Mesenchymal stem cell (in vitro differentiated cells and primary cell): ENCODE measurements around the gene ZNF568.

Source experiments
- DNase-seq: peaks from one replicate; pipeline ENCODE4 v3.0.0-alpha.2; 2013
- H2AFZ ChIP-seq: one replicate; pipeline ENCODE4 v1.6.1; 2013; ENCODE audit warnings: low read depth, mild to moderate bottlenecking, control low read depth, inconsistent platforms, low read length, moderate library complexity
- H2AK5ac ChIP-seq: 2 replicates; pipeline ENCODE4 v1.6.1; 2013; ENCODE audit warnings: low read length, moderate library complexity, mild to moderate bottlenecking, inconsistent platforms; ENCODE audit not compliant: severe bottlenecking
- H2BK120ac ChIP-seq: one replicate; pipeline ENCODE4 v1.6.1; 2013; ENCODE audit warnings: low read depth, mild to moderate bottlenecking, inconsistent platforms, low read length, moderate library complexity
- H2BK12ac ChIP-seq, 2 experiments: one replicate each; pipeline ENCODE4 v1.6.1; 2013; ENCODE audit warnings: inconsistent platforms in 2 of 2, low read length in 2 of 2, mild to moderate bottlenecking in 2 of 2, moderate library complexity in 2 of 2, control low read depth in 1 of 2
- H2BK15ac ChIP-seq: one replicate; pipeline ENCODE4 v1.6.1; 2013; ENCODE audit warnings: mild to moderate bottlenecking, low read depth, inconsistent platforms; ENCODE audit not compliant: poor library complexity, severe bottlenecking
- H2BK5ac ChIP-seq: 2 replicates; pipeline ENCODE4 v1.6.1; 2013; ENCODE audit warnings: low read depth, mild to moderate bottlenecking, low read length, control low read depth, inconsistent platforms; ENCODE audit not compliant: poor library complexity, severe bottlenecking
- H3K14ac ChIP-seq, 2 experiments: one replicate each; pipeline ENCODE4 v1.6.1; 2013; ENCODE audit warnings: inconsistent platforms in 2 of 2, low read length in 2 of 2, control low read depth in 1 of 2, mild to moderate bottlenecking in 1 of 2, moderate library complexity in 1 of 2
- H3K18ac ChIP-seq, 2 experiments: one replicate each; pipeline ENCODE4 v1.6.1; 2013; ENCODE audit warnings: inconsistent platforms in 2 of 2, low read length in 2 of 2, control low read depth in 1 of 2, low read depth in 1 of 2, mild to moderate bottlenecking in 1 of 2
- H3K23ac ChIP-seq, 2 experiments: one replicate each; pipeline ENCODE4 v1.6.1; 2013; ENCODE audit warnings: inconsistent platforms in 2 of 2, low read length in 2 of 2, mild to moderate bottlenecking in 2 of 2, moderate library complexity in 2 of 2, control low read depth in 1 of 2
- H3K27ac ChIP-seq: 2 replicates; pipeline ENCODE4 v1.5.1; 2013; ENCODE audit warnings: mild to moderate bottlenecking, moderate library complexity, low read length, control low read depth, inconsistent platforms; ENCODE audit not compliant: poor library complexity, severe bottlenecking
- H3K27me3 ChIP-seq, 2 experiments: 2 replicates each; pipeline versions ENCODE4 v1.6.1 to v1.7.0; 2013; ENCODE audit warnings: low read length in 2 of 2, mild to moderate bottlenecking in 2 of 2, moderate library complexity in 2 of 2, control low read depth in 1 of 2, inconsistent platforms in 1 of 2; ENCODE audit not compliant: control insufficient read depth in 1 of 2, insufficient read depth in 1 of 2
- H3K36me3 ChIP-seq, 2 experiments: 2 replicates each; pipeline versions ENCODE4 v1.6.1 to v1.7.0; 2013; ENCODE audit warnings: low read length in 2 of 2, control low read depth in 1 of 2, inconsistent platforms in 1 of 2, low read depth in 1 of 2, mild to moderate bottlenecking in 1 of 2; ENCODE audit not compliant: insufficient read depth in 2 of 2, control insufficient read depth in 1 of 2
- H3K4ac ChIP-seq, 2 experiments: one replicate each; pipeline ENCODE4 v1.6.1; 2013; ENCODE audit warnings: inconsistent platforms in 2 of 2, low read length in 2 of 2, mild to moderate bottlenecking in 2 of 2, moderate library complexity in 2 of 2, control low read depth in 1 of 2, low read depth in 1 of 2
- H3K4me1 ChIP-seq: 2 replicates; pipeline ENCODE4 v1.6.1; 2013; ENCODE audit warnings: low read depth, low read length, control low read depth; ENCODE audit not compliant: control insufficient read depth, insufficient read depth
- H3K4me2 ChIP-seq: 2 replicates; pipeline ENCODE4 v1.6.1; 2013; ENCODE audit warnings: low read length, mild to moderate bottlenecking, inconsistent platforms; ENCODE audit not compliant: poor library complexity, severe bottlenecking
- H3K4me3 ChIP-seq, 2 experiments: 2 replicates each; pipeline versions ENCODE4 v1.5.1 to v1.7.0; 2013; ENCODE audit warnings: low read length in 2 of 2, mild to moderate bottlenecking in 2 of 2, control low read depth in 1 of 2, low read depth in 1 of 2; ENCODE audit not compliant: insufficient read depth in 1 of 2
- H3K79me1 ChIP-seq: replicated peaks from 2 replicates; pipeline ENCODE4 v1.6.1; 2013; ENCODE audit warnings: mild to moderate bottlenecking, control low read depth, low read length, inconsistent platforms; ENCODE audit not compliant: poor library complexity, severe bottlenecking
- H3K9ac ChIP-seq: 2 replicates; pipeline ENCODE4 v1.7.0; 2013; ENCODE audit warnings: mild to moderate bottlenecking, low read length, moderate library complexity
- H3K9me3 ChIP-seq: 2 replicates; pipeline ENCODE4 v1.7.0; 2013; ENCODE audit warnings: mild to moderate bottlenecking, low read length; ENCODE audit not compliant: control insufficient read depth
- H4K8ac ChIP-seq: one replicate; pipeline ENCODE4 v1.6.1; 2013; ENCODE audit warnings: inconsistent platforms, mild to moderate bottlenecking, low read length, moderate library complexity
- H4K91ac ChIP-seq: one replicate; pipeline ENCODE4 v1.6.1; 2013; ENCODE audit warnings: mild to moderate bottlenecking, low read length, inconsistent platforms
- WGBS: methylation state at CpG from one replicate; pipeline ENCODE4 v1.1.7; 2013; ENCODE audit warnings: mixed read lengths; 5-methylcytosine and 5-hydroxymethylcytosine counted together

ZNF568 gene

DNA sequence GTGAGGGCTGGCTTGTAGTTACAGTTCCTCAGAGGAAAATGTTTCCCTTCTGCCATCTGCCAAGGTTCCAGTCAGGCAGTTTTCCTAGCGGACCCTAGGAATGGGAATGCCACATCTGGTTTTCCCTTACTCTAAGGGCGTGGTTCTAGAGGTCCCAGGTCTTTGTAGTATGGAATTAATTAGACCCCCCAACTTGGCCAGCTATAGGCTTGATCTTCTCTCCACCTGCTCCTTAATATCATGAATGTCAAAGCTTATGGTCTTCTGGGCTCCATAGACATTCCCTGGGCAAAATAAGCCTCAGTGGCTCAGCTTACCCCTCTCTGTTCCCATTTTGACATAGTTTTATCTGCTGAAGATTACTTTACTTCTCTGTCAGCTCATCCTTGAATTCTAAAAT, 70.0 kb downstream of the ZNF568 start:
- H3K27ac ChIP-seq, result no peak overlapping the region
- H3K79me1 ChIP-seq, result no peaks in the 10 kb centered on the region
- WGBS, result 49% methylated on average over 2 of the region's 2 CpGs
- H3K14ac ChIP-seq, result no peak overlapping the region
- DNase-seq, result no peak
- H2BK15ac ChIP-seq, result no peak overlapping the region
- peaks cover 0 to 2% of the 10 kb centered on the region in 2 experiments for H3K36me3 ChIP-seq
- H3K4me3 ChIP-seq, result peak overlapping the region in 1 of 2 experiments; percentile 49
- H2BK12ac ChIP-seq, result no peak overlapping the region
- H2AK5ac ChIP-seq, result no peak overlapping the region
- H3K18ac ChIP-seq, result no peak overlapping the region
- H3K4ac ChIP-seq, result no peak overlapping the region
- H3K23ac ChIP-seq, result no peak overlapping the region
- no peak overlapping the region for H4K8ac ChIP-seq
- no peak overlapping the region for H2BK5ac ChIP-seq
- H3K9me3 ChIP-seq, result peaks cover 90% of the 10 kb centered on the region
- no peak overlapping the region for H3K4me2 ChIP-seq
- H4K91ac ChIP-seq, result no peak overlapping the region
- H3K9ac ChIP-seq, result no peak overlapping the region
- no peak overlapping the region for H2BK120ac ChIP-seq
- no peaks in the 10 kb centered on the region for H3K4me1 ChIP-seq
- H2AFZ ChIP-seq, result no peak overlapping the region
- no peaks in the 10 kb centered on the region for H3K27me3 ChIP-seq

DNA sequence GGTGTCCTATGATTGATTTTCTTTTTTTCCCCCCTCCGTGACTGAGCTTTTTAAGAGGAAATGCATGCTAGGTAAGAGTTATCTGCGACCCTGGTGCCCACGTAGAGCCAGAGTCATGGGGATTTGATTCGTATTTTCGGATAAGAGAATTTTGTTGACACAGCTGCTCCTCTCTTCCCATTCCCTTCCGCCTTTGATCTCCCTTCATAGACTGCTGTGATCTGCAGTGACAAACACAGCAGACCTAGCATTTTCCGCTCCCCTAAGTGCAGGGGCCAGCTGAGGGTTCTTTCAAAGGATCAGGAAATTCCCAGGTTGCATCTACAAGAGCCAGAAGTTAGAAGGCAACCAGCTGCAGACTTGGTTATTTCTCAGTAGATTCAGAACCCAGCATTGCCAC, 70.5 kb downstream of the ZNF568 start:
- Histone ChIP-seq H4K8ac (no peak overlapping the region), H3K27me3 (no peaks in the 10 kb centered on the region), H3K18ac (no peak overlapping the region), H3K4me1 (no peaks in the 10 kb centered on the region), H2BK5ac (no peak overlapping the region), H3K23ac (no peak overlapping the region), H3K4ac (no peak overlapping the region), H3K27ac (no peak overlapping the region), H4K91ac (no peak overlapping the region), H2AK5ac (no peak overlapping the region), H3K9me3 (peaks cover 89% of the 10 kb centered on the region), H2BK12ac (no peak overlapping the region), H3K4me3 (peak overlapping the region in 1 of 2 experiments; percentile 49), H3K4me2 (no peak overlapping the region), H3K36me3 (peaks cover 0 to 4% of the 10 kb centered on the region in 2 experiments), H3K9ac (no peak overlapping the region), H3K14ac (no peak overlapping the region), H3K79me1 (no peaks in the 10 kb centered on the region), H2AFZ (no peak overlapping the region), H2BK120ac (no peak overlapping the region), H2BK15ac (no peak overlapping the region)
- WGBS, result 76% methylated on average over 7 of the region's 7 CpGs
- DNase-seq, result no peak

DNA sequence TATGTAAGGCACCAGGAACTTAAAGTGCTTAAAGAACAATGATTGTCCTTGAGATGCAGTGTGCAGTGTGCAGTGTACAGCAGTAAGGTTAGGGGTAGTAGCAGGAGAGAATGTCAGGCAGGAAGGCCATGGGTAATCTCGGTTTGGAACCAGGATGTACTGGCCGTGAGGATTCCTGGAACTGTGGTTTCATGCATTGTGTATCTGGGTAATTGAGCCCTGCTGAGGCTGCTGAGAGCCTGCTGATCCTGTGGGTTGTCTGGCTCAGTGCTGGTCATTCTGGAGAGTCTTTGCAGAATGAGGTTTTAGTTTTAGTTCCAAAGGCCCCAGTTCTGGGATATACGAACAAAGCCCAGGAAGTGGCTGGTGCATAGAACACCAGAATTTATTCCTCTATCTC, 71.0 kb downstream of the ZNF568 start:
- DNase-seq, result no peak
- H3K9ac ChIP-seq, result no peak overlapping the region
- H3K23ac ChIP-seq, result no peak overlapping the region
- 64% methylated on average over 3 of the region's 3 CpGs for WGBS
- no peak overlapping the region for H4K8ac ChIP-seq
- no peak overlapping the region for H3K4ac ChIP-seq
- H2AFZ ChIP-seq, result no peak overlapping the region
- H3K14ac ChIP-seq, result no peak overlapping the region
- H3K4me1 ChIP-seq, result no peaks in the 10 kb centered on the region
- H3K4me2 ChIP-seq, result no peak overlapping the region
- no peak overlapping the region for H4K91ac ChIP-seq
- H3K27me3 ChIP-seq, result no peaks in the 10 kb centered on the region
- H2AK5ac ChIP-seq, result no peak overlapping the region
- H3K18ac ChIP-seq, result no peak overlapping the region
- no peaks in the 10 kb centered on the region for H3K79me1 ChIP-seq
- H2BK120ac ChIP-seq, result no peak overlapping the region
- H2BK12ac ChIP-seq, result no peak overlapping the region
- H3K36me3 ChIP-seq, result peaks cover 0 to 6% of the 10 kb centered on the region in 2 experiments
- no peak overlapping the region for H3K27ac ChIP-seq
- no peak overlapping the region for H2BK5ac ChIP-seq
- peaks cover 87% of the 10 kb centered on the region for H3K9me3 ChIP-seq
- no peak overlapping the region for H2BK15ac ChIP-seq
- H3K4me3 ChIP-seq, result peak overlapping the region in 1 of 2 experiments; percentile 49

DNA sequence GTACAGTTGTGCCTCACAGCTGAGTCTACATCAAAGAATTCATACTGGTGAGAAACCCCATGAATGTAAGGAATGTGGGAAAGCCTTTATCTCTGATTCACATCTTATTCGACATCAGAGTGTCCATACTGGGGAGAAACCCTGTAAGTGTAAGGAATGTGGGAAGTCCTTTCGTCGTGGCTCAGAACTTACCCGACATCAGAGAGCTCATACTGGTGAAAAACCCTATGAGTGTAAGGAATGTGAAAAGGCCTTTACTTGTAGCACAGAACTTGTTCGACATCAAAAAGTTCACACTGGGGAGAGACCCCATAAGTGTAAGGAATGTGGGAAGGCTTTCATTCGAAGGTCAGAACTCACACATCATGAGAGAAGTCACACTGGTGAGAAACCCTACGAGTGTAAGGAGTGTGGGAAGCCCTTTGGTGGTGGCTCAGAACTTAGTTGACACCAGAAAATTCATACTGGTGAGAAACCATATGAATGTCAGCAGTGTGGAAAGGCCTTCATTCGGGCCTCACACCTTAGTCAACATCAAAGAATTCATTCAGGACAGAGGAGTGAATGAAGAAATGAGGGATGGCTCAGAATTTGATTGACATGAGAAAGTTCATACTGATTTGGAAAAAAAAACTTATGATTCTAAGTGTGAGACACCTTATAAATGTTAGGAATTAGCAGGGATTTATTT, 81.2 kb downstream of the ZNF568 start:
- H2BK12ac ChIP-seq, result no peak overlapping the region
- no peak overlapping the region for H3K4me2 ChIP-seq
- H3K27ac ChIP-seq, result no peak overlapping the region
- no peak overlapping the region for H2BK5ac ChIP-seq
- peaks cover 2 to 27% of the 10 kb centered on the region in 2 experiments for H3K36me3 ChIP-seq
- H2BK120ac ChIP-seq, result no peak overlapping the region
- H3K4ac ChIP-seq, result no peak overlapping the region
- H3K23ac ChIP-seq, result no peak overlapping the region
- WGBS, result 84% methylated on average over 7 of the region's 8 CpGs
- H3K18ac ChIP-seq, result no peak overlapping the region
- H3K27me3 ChIP-seq, result no peaks in the 10 kb centered on the region
- no peak overlapping the region for H3K9ac ChIP-seq
- no peak overlapping the region for H3K14ac ChIP-seq
- no peak overlapping the region for H2AK5ac ChIP-seq
- no peak overlapping the region for H2AFZ ChIP-seq
- H3K9me3 ChIP-seq, result peaks cover 86% of the 10 kb centered on the region
- no peaks in the 10 kb centered on the region for H3K4me1 ChIP-seq
- H3K79me1 ChIP-seq, result no peaks in the 10 kb centered on the region
- H2BK15ac ChIP-seq, result no peak overlapping the region
- H4K91ac ChIP-seq, result no peak overlapping the region
- H3K4me3 ChIP-seq, result peak overlapping the region in 1 of 2 experiments; percentile 51
- H4K8ac ChIP-seq, result no peak overlapping the region
- no peak for DNase-seq
